GM18867 (cell line): ENCODE data around the gene CLCA4.

Source experiments
- ATAC-seq: cut with Tn5 transposase; IDR thresholded peaks from one replicate; pipeline ENCODE4 v1.9.1; 2021; ENCODE audit warnings: mild to moderate bottlenecking, moderate library complexity; ENCODE audit not compliant: unreplicated experiment

Gene CLCA4, protein sequence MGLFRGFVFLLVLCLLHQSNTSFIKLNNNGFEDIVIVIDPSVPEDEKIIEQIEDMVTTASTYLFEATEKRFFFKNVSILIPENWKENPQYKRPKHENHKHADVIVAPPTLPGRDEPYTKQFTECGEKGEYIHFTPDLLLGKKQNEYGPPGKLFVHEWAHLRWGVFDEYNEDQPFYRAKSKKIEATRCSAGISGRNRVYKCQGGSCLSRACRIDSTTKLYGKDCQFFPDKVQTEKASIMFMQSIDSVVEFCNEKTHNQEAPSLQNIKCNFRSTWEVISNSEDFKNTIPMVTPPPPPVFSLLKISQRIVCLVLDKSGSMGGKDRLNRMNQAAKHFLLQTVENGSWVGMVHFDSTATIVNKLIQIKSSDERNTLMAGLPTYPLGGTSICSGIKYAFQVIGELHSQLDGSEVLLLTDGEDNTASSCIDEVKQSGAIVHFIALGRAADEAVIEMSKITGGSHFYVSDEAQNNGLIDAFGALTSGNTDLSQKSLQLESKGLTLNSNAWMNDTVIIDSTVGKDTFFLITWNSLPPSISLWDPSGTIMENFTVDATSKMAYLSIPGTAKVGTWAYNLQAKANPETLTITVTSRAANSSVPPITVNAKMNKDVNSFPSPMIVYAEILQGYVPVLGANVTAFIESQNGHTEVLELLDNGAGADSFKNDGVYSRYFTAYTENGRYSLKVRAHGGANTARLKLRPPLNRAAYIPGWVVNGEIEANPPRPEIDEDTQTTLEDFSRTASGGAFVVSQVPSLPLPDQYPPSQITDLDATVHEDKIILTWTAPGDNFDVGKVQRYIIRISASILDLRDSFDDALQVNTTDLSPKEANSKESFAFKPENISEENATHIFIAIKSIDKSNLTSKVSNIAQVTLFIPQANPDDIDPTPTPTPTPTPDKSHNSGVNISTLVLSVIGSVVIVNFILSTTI

DNA sequence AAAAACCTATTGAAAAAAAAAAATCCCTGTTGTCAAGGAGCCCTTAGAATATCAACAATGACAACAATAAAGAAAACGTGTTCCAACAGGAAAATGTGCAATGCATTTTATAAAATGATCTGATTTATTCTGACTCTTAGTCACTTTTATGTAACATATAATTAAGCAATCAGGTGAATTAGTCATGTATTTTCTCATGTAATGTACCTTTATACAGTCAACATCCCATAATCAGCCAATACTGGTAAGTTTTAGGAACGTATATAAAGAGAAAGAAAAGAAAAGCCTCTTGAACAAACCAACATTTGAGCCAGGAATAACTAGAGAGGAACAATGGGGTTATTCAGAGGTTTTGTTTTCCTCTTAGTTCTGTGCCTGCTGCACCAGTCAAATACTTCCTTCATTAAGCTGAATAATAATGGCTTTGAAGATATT lies at the start of gene CLCA4:
TSS of gene CLCA4 (plus strand) at position 292 of the 435 bp plus-strand sequence. CDS start at position 334, 42 bp downstream.
- no peak for ATAC-seq

DNA sequence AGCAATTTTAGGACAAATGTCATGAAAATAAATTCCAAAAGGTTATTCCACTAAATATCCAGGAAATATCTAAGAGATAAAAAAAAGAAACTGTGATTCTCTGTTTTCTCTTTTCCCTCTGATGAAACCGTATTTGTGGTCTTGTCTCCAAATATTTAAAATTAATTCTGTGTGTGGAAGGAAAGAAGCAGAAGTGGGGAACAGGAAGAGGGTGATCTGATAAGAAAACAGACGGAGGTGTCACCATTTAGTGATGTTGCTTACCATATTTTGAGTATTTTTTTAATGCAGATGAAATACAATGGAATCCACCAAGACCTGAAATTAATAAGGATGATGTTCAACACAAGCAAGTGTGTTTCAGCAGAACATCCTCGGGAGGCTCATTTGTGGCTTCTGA lies 48.6 kb upstream of the CLCA4 start:
- ATAC-seq, result no peak

DNA sequence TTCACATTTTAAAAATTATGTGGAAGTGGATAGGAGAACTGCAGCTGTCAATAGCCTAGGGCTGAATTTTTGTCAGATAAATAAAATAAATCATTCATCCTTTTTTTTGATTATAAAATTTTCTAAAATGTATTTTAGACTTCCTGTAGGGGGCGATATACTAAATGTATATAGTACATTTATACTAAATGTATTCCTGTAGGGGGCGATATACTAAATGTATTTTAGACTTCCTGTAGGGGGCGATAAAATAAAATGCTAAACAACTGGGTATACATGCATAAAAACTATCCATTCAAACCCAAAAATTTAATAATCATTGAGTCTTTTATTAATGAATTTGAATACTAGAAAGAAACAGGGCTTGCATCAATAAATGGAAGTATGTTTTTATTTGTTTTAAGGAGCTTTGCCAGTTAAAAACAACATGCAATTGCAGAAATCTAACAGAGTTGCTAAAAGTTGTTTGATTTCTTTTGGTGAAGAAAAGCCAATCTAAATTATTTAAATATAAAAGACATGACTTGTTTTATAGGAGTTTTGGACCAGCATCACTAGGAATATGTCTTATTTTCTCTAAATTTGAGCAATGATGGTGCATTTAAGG lies 46.8 kb upstream of the CLCA4 start:
- no peak for ATAC-seq

DNA sequence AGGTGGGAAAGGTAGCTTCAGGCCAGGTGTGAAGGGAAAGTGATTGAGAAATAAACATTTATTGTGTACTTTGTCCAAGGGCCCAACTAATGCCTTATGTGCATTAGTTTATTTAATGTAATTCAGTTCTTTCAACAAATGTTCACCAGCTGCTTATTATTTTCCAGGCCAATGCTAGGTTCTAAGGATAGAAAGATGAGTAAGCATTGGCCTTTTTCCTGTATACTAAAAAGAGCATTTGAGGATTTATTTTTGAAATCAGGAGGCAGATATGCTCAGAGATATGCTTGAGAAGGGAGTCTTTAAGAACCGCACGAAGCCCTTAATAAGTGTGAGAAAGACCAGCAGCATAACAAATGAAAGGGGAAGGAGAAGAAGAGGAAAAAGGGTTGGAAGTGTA lies 46.2 kb upstream of the CLCA4 start:
- ATAC-seq, result no peak

DNA sequence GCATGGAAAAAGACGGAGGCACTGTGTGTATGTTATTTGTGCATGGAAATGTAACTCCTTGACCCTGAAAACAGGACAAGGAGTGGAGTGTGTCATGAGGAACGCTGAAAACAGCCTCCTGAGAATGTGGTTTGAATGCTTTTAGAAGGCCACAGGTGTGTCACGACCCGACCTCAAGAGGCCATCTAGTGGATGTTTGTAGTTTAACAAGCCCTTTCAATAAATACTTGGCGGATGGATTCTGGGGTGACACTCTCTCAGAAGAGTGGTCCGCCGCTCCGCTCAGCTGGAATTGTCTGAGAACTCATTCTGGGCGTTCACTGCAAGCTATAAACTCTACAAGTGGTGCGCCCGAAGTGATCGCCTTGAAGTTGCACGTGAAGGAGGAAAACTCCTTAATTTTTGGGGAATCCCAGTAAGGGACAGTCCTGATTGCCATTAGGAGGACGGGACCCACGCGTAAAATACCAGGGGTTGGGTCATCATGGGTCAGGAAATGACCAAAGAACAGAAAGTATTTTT lies 44.7 kb upstream of the CLCA4 start:
- peak; percentile 86 for ATAC-seq

DNA sequence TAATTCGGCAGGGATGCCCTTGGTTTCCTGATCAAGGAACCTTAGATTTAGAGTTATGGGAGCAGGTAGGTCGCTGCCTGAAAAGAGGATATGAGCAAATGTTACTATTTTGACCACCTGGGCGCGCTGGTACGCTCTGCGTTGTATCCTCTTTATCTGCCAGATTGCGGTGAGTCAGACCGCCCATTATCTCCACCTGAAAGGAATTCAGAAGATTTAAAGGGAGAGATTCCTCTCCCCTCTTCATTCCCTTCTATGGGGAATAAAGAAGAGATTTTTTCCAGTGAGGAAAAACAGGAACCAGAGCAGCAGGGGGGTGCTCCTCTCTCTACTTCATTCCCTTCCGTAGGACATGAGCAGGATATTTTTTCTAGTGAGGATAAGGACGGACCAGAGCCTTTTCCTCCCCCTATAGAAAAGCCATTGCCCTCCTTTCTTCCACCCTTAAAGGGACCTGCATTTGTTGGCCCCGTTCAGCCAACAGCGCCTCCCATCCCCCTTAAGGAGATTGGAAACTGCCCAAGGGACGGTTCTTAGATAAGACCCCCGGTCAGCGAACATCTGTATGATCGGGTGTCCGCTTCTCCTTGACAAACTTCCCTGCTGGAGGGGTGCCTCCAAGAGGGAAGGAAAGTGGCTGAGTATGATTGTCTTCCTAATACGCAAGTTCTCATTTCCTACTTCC lies 44.0 kb upstream of the CLCA4 start:
- peak; percentile 28 for ATAC-seq

GRCh38 chr1:86503406-86504136 lies 43.3 kb upstream of the CLCA4 start:
- ATAC-seq, result no peak

DNA sequence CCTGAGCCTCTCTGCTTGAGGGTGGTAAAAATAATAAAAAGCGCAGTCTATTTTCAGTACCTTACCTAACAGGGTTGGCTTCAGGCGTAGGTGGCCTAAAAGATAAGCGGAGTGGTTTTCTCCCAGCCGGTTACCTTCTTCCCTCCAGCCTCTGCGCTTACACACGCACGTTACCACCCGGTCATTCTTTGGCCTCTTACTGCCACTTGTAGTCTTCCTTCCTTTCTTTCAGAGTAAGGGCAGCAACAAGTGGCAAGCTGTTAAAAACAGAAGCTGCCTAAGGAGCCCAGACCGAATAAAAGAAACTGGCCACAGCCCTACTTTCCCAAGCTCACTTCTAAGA lies 42.8 kb upstream of the CLCA4 start:
- ATAC-seq, result no peak

- ATAC-seq, result no peak
Observed at GRCh38 chr1:86504895-86505563, 41.8 kb upstream of the CLCA4 start.

- no peak for ATAC-seq
Observed at GRCh38 chr1:86505564-86505902, 41.3 kb upstream of the CLCA4 start.

DNA sequence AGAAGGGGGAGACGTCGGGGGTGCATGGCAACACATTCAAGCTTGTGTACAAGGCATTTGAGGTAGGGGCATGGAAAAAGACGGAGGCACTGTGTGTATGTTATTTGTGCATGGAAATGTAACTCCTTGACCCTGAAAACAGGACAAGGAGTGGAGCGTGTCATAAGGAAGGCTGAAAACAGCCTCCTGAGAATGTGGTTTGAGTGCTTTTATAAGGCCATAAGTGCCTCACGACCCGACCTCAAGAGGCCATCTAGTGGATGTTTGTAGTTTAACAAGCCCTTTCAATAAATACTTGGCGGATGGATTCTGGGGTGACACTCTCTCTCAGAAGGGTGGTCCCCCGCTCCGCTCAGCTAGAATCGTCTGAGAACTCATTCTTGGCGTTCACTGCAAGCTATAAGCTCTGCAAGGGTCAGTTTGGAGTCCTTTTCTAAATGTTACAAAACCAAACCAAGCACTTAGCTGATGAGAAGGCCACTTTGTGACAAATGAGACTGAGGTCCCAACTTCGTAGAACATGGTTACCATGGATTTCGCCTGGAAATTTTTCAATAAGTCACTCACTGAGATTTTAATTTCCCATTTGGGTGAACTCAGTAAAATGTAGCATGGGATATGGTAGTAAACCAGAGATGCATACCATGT lies 38.8 kb upstream of the CLCA4 start:
- peak; percentile 75 for ATAC-seq

DNA sequence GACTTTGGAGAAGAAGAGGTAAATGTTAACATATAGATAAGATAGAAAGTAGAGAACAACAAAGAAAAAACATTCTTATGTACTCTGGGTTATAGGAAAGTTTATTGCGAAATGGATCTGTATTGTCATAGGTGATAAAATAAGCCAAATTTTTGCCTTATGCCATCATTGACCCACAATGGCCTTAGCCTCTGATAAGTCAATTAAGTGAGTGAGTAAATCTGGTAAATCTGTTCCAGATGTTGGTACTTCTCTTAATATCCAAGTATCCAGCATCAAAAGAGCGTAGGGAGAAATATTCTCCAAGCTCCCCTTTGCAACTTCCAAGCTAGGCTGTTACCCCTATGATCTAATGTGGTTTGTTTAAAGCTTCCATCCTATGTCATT lies 38.3 kb upstream of the CLCA4 start:
- ATAC-seq, result no peak

- ATAC-seq, result no peak
Observed at GRCh38 chr1:86515597-86515996, 31.3 kb upstream of the CLCA4 start.

GRCh38 chr1:86516335-86516734 lies 30.5 kb upstream of the CLCA4 start:
- no peak for ATAC-seq

GRCh38 chr1:86517336-86517735 lies 29.5 kb upstream of the CLCA4 start:
- no peak for ATAC-seq

DNA sequence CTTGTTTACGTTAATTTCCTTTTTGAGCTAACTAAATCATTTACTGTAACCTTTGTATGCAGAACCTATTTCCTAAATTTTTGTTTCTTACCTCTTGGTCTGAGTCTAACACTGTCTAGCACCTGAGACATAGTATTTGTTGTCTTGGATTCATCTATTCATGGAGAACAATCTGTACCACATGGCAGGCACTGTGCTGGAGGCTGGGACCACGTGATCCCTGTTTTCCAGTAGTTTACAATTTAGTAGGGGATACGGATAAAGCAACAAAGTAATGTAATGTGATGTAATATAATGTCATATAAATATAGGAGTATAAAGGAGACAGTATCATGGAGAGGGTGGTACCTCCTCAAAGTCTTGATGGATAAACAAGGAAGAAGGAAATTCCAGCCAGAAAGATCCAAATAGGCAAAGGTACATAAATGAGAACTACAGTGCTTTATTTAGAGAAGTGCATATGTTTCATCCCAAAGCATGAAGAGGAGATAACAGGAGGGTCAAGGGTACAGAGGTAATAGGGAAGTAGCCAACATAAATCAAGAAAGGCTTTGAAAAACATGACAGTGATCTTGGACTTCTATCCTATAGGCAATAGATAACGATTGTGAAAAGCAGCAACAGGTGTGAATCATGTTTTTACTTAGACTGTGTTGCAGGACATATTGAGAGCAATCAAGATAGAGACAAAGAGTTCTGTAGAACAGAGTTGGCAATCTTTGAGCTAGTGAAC lies 25.9 kb upstream of the CLCA4 start:
- no peak for ATAC-seq

GRCh38 chr1:86521522-86521891 lies 25.4 kb upstream of the CLCA4 start:
- no peak for ATAC-seq

DNA sequence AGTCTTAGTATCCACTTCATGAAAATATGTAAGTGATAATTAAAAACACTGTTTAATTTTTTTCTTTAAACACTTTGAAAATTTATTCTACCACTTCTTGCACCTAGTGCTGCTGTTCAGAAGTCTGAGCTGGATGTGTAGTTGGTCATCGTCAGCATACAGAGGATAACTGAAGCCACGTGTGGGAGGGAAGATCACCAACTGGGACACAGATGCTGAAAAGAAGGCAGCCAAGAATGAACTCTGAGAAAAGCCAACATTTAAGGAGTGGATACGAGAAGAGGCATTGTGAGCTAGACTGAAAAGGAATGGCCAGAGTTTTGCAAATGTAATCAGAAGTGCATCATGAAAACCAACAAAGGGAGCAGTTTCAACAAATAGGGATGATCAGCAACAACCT lies 24.6 kb upstream of the CLCA4 start:
- no peak for ATAC-seq
